GM13976 (cell line): ENCODE results near the gene FAAH.

Experiments
- DNase-seq: peaks from one replicate; pipeline ENCODE4 v3.0.0; 2012; ENCODE audit warnings: low spot score
- CTCF ChIP-seq: IDR thresholded peaks from 2 replicates; pipeline ENCODE4 v1.5.1; 2012; ENCODE audit warnings: borderline replicate concordance, mild to moderate bottlenecking; ENCODE audit not compliant: insufficient read depth; ENCODE audit errors: extremely low read depth, missing control alignments, control extremely low read depth
- in situ Hi-C: fragments of 300-500 bp; cut with MboI; formaldehyde crosslinking; loops from one replicate; pipeline ENCODE4 v1.12.0; 2022; ENCODE audit warnings: low sequenced_read_pairs, mixed read lengths, inconsistent platforms; ENCODE audit not compliant: unreplicated experiment

The FAAH gene

GRCh38 chr1:46379996-46380395, 14.1 kb upstream of the FAAH start:
- no peak for TF ChIP-seq CTCF
- DNase-seq = no peak
- in situ Hi-C loops = no loop called here

- in situ Hi-C loops = no loop called here
- no peak for TF ChIP-seq CTCF
- DNase-seq = no peak
These were observed 13.6 kb upstream of the FAAH start for GRCh38 chr1:46380508-46380907.

GRCh38 chr1:46393510-46393909, 607 bp upstream of the FAAH start:
- TF ChIP-seq CTCF = no peak
- no peak for DNase-seq
- in situ Hi-C loops = no loop called here

GRCh38 chr1:46394872-46395465, 852 bp downstream of the FAAH start:
- DNase-seq = no peak
- TF ChIP-seq CTCF = no peak
- in situ Hi-C loops = no loop called here

- in situ Hi-C loops = no loop called here
- no peak for DNase-seq
These were observed 2.6 kb downstream of the FAAH start for GRCh38 chr1:46396441-46397398.

GRCh38 chr1:46399307-46399706, 5.2 kb downstream of the FAAH start:
- in situ Hi-C loops = no loop called here
- TF ChIP-seq CTCF = no peak
- no peak for DNase-seq

More at GRCh38 chr1:46396441-46397398, 2.6 kb downstream of the FAAH start:
- no peak for TF ChIP-seq CTCF
